ENCODE measurements around the gene KLF15.

- TF ChIP-seq CTCF (IDR thresholded peaks at IDR 0.05; ENCODE audit: poor library complexity, severe bottlenecking) (no peak), EP300 (conservative IDR thresholded peaks at IDR 0.05; ENCODE audit: poor library complexity, severe bottlenecking) (no peak), MXI1 (conservative IDR thresholded peaks at IDR 0.05; ENCODE audit: poor library complexity, severe bottlenecking) (no peak), POLR2AphosphoS5 (IDR thresholded peaks at IDR 0.05) (no peak), EZH2 (IDR thresholded peaks at IDR 0.05; ENCODE audit: borderline replicate concordance, insufficient read depth, low read length, poor library complexity, severe bottlenecking) (no peak), SMC3 (conservative IDR thresholded peaks at IDR 0.05; ENCODE audit: poor library complexity) (no peak)
- TF ChIP-seq, protein P1, sequence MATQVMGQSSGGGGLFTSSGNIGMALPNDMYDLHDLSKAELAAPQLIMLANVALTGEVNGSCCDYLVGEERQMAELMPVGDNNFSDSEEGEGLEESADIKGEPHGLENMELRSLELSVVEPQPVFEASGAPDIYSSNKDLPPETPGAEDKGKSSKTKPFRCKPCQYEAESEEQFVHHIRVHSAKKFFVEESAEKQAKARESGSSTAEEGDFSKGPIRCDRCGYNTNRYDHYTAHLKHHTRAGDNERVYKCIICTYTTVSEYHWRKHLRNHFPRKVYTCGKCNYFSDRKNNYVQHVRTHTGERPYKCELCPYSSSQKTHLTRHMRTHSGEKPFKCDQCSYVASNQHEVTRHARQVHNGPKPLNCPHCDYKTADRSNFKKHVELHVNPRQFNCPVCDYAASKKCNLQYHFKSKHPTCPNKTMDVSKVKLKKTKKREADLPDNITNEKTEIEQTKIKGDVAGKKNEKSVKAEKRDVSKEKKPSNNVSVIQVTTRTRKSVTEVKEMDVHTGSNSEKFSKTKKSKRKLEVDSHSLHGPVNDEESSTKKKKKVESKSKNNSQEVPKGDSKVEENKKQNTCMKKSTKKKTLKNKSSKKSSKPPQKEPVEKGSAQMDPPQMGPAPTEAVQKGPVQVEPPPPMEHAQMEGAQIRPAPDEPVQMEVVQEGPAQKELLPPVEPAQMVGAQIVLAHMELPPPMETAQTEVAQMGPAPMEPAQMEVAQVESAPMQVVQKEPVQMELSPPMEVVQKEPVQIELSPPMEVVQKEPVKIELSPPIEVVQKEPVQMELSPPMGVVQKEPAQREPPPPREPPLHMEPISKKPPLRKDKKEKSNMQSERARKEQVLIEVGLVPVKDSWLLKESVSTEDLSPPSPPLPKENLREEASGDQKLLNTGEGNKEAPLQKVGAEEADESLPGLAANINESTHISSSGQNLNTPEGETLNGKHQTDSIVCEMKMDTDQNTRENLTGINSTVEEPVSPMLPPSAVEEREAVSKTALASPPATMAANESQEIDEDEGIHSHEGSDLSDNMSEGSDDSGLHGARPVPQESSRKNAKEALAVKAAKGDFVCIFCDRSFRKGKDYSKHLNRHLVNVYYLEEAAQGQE (IDR thresholded peaks at IDR 0.05; ENCODE audit: borderline replicate concordance), result no peak
These were observed 4.4 kb downstream of the KLF15 start for GRCh38 chr3:126352476-126353454.

Data from neural cell (in vitro differentiated cells).